Measurements from ENCODE around the gene NISCH.

Gene NISCH

DNA sequence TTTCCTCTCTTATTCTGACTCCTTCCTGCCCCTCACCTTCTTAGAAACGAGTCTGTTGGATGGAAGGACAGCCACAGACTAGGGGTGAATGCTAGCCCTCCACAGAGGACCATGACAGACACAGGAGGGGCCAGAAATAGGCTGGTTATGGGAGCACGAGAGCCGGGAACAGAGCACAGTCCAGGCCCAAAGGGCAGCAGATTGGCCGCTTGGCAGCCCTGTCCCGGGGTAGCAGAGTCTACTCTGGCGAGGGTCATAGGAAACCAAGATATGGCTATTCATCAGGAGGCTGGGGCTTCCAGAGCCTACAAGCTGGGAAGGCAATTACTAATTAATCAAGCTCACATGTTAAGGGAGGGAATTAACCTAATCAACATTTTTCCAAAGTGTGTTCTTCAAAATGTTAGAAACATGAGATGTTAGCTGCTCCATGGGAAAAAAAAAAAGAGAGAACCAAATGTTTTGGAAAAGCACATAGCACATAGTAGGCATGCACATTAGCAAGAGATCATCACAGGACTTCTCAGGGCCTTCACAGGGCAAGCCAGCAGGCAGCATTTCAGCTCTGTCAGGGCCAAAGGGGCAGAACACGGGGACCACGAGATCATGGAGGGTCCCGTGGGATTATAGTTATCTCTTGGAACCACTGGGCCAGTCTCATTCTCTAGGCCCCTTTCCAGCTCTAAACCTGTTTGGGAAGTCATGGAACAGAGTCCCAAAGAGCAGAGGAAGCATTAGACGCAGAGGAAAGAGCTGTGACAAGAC is 23.8 kb upstream of the NISCH start:
- no peaks in the 10 kb centered on the region for H3K36me3 Mint-ChIP-seq
- no peak overlapping the region for H3K4me3 Mint-ChIP-seq
- ATAC-seq (replicated peaks): no peak
- no peaks in the 10 kb centered on the region for H3K9me3 Mint-ChIP-seq
- H3K27ac Mint-ChIP-seq: no peak overlapping the region
- H3K27me3 Mint-ChIP-seq: peaks cover 0 to 4% of the 10 kb centered on the region in 2 donors
- no peaks in the 10 kb centered on the region for H3K4me1 Mint-ChIP-seq
- no peak for DNase-seq

- no peak overlapping the region for H3K27ac Mint-ChIP-seq
- H3K4me3 Mint-ChIP-seq: no peak overlapping the region
- no peak for ATAC-seq (replicated peaks)
- no peak for DNase-seq
- H3K36me3 Mint-ChIP-seq: no peaks in the 10 kb centered on the region
- H3K27me3 Mint-ChIP-seq: peaks cover 0 to 4% of the 10 kb centered on the region in 2 donors
- H3K9me3 Mint-ChIP-seq: no peaks in the 10 kb centered on the region
- no peaks in the 10 kb centered on the region for H3K4me1 Mint-ChIP-seq
These were observed 23.2 kb upstream of the NISCH start for GRCh38 chr3:52432225-52432624.

GRCh38 chr3:52432691-52433141 is 22.7 kb upstream of the NISCH start:
- Mint-ChIP-seq H3K4me1 (no peaks in the 10 kb centered on the region), H3K4me3 (no peak overlapping the region), H3K27me3 (peaks cover 0 to 4% of the 10 kb centered on the region in 2 donors), H3K9me3 (no peaks in the 10 kb centered on the region), H3K27ac (no peak overlapping the region), H3K36me3 (no peaks in the 10 kb centered on the region)
- ATAC-seq (replicated peaks): no peak
- DNase-seq: no peak

DNA sequence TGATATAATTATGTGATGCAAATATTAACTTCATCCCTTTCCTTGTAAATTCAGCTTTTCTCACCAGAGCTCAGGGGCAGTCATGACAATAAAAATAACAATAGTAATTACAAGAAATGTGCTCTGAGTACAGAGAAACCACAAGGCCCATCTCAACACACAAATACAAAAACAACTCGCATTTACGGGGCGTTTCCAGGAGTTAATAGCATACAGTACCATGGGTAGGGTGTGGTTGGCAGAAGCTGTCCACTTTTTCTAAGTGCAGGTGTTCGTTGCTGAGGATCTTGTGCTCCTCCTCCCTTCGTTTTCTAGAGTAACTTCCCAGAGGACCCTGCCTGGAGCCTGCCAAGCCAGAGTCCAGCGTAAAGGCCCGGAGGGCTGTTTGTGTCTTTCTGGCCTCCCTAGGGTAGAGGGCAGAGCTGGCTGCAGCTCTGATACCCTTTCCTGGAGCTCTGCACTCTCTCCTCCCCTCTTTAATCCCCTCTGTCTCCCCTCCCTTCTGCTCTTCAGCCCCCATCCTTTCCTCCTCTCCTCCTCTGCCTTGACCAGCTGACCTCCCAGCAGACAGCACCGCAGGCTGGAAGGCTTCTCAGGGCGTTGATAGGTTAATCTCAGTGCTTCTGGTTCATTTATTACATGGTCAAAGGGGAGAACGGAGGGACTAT is 21.9 kb upstream of the NISCH start:
- no peaks in the 10 kb centered on the region for H3K36me3 Mint-ChIP-seq
- H3K27me3 Mint-ChIP-seq: peaks cover 0 to 4% of the 10 kb centered on the region in 2 donors
- no peaks in the 10 kb centered on the region for H3K4me1 Mint-ChIP-seq
- DNase-seq: no peak
- no peak overlapping the region for H3K4me3 Mint-ChIP-seq
- no peak for ATAC-seq (replicated peaks)
- no peak overlapping the region for H3K27ac Mint-ChIP-seq
- no peaks in the 10 kb centered on the region for H3K9me3 Mint-ChIP-seq

DNA sequence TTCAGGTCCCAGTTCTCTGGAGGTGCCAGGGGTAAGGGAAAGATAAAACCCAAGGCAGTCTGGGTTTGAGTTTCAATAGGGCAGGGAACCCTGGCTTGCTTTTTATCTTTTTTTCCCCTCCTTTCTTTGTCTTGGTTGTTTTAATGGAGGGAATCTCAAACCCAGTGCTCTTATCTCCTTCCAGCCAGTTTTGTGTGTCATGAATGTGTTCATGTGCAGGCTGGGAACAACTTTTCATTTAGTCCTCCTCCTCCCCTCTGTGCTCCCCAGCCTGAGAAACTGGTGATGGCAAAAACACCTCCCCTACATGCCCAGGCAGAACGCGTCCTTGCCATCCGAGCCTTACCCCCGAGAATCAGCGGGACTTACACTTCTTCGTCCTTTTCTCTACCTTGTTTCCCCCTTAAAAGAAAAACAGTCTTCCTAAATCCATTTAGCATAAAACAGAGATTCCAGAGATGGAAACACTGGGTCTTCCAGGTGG is 21.4 kb upstream of the NISCH start:
- Mint-ChIP-seq H3K4me3 (no peak overlapping the region), H3K9me3 (no peaks in the 10 kb centered on the region), H3K27ac (no peak overlapping the region), H3K4me1 (no peaks in the 10 kb centered on the region), H3K27me3 (peaks cover 0 to 4% of the 10 kb centered on the region in 2 donors), H3K36me3 (no peaks in the 10 kb centered on the region)
- no peak for DNase-seq
- ATAC-seq (replicated peaks): no peak

DNA sequence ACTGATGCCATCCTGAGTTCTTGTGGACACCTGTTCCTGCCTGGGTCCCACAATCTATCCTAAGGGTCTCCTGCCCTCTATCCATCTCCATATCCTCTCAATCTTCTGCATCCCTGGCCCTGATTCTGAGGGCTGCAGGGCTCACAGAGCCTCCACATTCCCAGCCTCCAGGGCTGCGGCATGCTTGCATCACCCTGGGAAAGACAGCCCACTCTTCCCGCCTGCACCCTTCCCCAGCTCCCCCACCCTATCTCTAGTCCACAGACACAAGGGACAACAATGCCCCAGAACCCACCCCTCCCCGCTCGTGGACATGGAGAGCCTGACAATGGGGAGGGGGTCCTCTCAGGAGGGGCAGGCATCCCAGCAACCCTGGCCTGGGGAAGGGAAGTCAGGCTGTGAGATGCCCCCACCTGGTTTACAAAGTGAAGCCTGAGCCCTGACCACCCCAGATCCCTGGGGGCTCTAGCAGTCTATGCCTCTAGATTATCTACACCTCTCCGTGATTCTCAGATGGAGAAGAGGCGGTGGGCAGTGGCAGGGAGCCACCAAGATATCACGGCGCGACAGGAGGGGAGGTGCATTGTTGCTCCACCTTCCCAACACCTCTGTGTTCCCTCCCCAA is 20.8 kb upstream of the NISCH start:
- Mint-ChIP-seq H3K4me3 (no peak overlapping the region), H3K27me3 (peaks cover 0 to 4% of the 10 kb centered on the region in 2 donors), H3K4me1 (no peaks in the 10 kb centered on the region), H3K9me3 (no peaks in the 10 kb centered on the region), H3K36me3 (no peaks in the 10 kb centered on the region), H3K27ac (no peak overlapping the region)
- ATAC-seq (replicated peaks) (no peak), DNase-seq (no peak)

- peaks cover 0 to 4% of the 10 kb centered on the region in 2 donors for H3K27me3 Mint-ChIP-seq
- ATAC-seq (replicated peaks) (no peak), DNase-seq (no peak)
- H3K9me3 Mint-ChIP-seq: no peaks in the 10 kb centered on the region
- no peaks in the 10 kb centered on the region for H3K4me1 Mint-ChIP-seq
- H3K36me3 Mint-ChIP-seq: no peaks in the 10 kb centered on the region
- H3K27ac Mint-ChIP-seq: no peak overlapping the region
- H3K4me3 Mint-ChIP-seq: no peak overlapping the region
These were observed 19.9 kb upstream of the NISCH start for GRCh38 chr3:52435246-52436101.

- Mint-ChIP-seq H3K4me1 (no peaks in the 10 kb centered on the region), H3K27ac (no peak overlapping the region), H3K27me3 (peaks cover 0 to 4% of the 10 kb centered on the region in 2 donors), H3K9me3 (no peaks in the 10 kb centered on the region), H3K4me3 (no peak overlapping the region), H3K36me3 (no peaks in the 10 kb centered on the region)
- no peak for DNase-seq
- ATAC-seq (replicated peaks): no peak
These were observed 18.8 kb upstream of the NISCH start for GRCh38 chr3:52436500-52437149.

GRCh38 chr3:52437326-52438103 is 17.9 kb upstream of the NISCH start:
- ATAC-seq (replicated peaks) (no peak), DNase-seq (no peak)
- no peaks in the 10 kb centered on the region for H3K9me3 Mint-ChIP-seq
- no peak overlapping the region for H3K4me3 Mint-ChIP-seq
- no peaks in the 10 kb centered on the region for H3K4me1 Mint-ChIP-seq
- peaks cover 0 to 2% of the 10 kb centered on the region in 2 donors for H3K27me3 Mint-ChIP-seq
- no peak overlapping the region for H3K27ac Mint-ChIP-seq
- H3K36me3 Mint-ChIP-seq: no peaks in the 10 kb centered on the region

GRCh38 chr3:52438104-52438376 is 17.4 kb upstream of the NISCH start:
- ATAC-seq (replicated peaks): no peak
- Mint-ChIP-seq H3K4me1 (no peaks in the 10 kb centered on the region), H3K4me3 (no peak overlapping the region), H3K9me3 (no peaks in the 10 kb centered on the region), H3K27me3 (peaks cover 0 to 7% of the 10 kb centered on the region in 2 donors), H3K27ac (no peak overlapping the region), H3K36me3 (no peaks in the 10 kb centered on the region)
- no peak for DNase-seq

GRCh38 chr3:52438579-52439425 is 16.6 kb upstream of the NISCH start:
- Mint-ChIP-seq H3K4me3 (no peak overlapping the region), H3K27me3 (peaks cover 0 to 11% of the 10 kb centered on the region in 2 donors), H3K36me3 (no peaks in the 10 kb centered on the region), H3K4me1 (no peaks in the 10 kb centered on the region), H3K27ac (no peak overlapping the region), H3K9me3 (no peaks in the 10 kb centered on the region)
- no peak for DNase-seq
- ATAC-seq (replicated peaks): no peak

- Mint-ChIP-seq H3K9me3 (no peaks in the 10 kb centered on the region), H3K4me3 (no peak overlapping the region), H3K27ac (no peak overlapping the region), H3K36me3 (no peaks in the 10 kb centered on the region), H3K27me3 (peaks cover 0 to 16% of the 10 kb centered on the region in 2 donors), H3K4me1 (peaks cover 0 to 5% of the 10 kb centered on the region in 2 donors)
- no peak for DNase-seq
- ATAC-seq (replicated peaks): no peak
These were observed 15.8 kb upstream of the NISCH start for GRCh38 chr3:52439426-52440248.

All from stimulated activated naive B cell treated with anti-CD40 and anti-IgM and Interleukin-4, amounts not matched to agents 10 μg/mL and 1 μg/mL and 100 μg/mL, for 72 hours (primary cell).